Loucy (cell line): ENCODE data around the gene ISM1.

Source experiments
- EZH2phosphoT487 ChIP-seq: fragments of 200-600 bp; IDR thresholded peaks from 2 replicates; pipeline ENCODE4 v1.6.1; 2018; ENCODE audit warnings: antibody characterized with exemption, mild to moderate bottlenecking, moderate library complexity, borderline replicate concordance
- TF ChIP-seq, protein P1 (sequence below): fragments of 200-600 bp; sonication (generic); conservative IDR thresholded peaks from 2 replicates; pipeline ENCODE4 v1.5.1; 2014; ENCODE audit warnings: mild to moderate bottlenecking, antibody characterized with exemption, low read length

DNA sequence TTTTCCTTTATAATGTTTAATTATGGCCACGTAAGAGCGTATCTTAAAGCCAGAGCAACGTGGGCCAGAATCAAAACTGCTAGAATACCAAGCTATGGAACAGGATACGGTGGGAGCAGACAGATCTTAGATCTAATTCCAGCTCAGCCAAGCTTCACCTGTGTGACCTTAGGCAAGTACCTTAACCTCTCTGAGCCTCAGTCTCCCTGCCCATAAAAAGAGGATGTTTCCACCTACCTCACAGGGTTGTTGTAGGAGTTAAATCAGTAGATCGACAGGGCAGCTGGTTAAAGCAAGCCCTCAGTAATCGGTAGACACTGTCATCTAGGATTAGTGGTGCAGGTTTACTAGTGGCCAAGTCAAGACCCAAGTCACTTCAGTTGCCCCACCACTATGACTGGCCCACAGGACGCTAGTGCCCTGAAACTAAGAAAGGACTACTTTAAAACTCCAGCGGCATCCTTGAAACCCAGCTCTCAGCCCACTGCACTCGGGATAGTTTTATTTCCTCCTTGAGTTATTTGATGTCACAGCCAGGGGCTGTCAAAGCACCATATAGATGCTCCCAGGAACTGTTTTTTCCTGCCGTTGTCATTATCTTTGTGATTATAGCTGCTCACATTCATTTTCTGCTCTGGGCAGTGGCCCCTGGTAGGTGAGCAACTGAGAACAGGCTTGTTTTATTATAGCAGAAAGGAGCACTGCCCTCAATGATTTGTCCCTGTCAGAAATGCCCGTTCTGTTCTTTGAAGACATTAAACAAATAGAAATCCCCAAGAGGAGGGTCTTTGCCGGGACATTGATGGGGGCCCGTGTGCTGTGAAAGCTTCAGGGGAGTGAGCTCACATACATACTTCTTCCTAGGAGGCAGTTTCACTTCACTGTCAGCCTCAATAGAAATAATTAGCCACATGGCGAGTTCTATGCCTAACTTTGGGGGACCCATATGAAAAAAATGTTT, 63.1 kb downstream of the ISM1 start:
- TF ChIP-seq, protein P1, sequence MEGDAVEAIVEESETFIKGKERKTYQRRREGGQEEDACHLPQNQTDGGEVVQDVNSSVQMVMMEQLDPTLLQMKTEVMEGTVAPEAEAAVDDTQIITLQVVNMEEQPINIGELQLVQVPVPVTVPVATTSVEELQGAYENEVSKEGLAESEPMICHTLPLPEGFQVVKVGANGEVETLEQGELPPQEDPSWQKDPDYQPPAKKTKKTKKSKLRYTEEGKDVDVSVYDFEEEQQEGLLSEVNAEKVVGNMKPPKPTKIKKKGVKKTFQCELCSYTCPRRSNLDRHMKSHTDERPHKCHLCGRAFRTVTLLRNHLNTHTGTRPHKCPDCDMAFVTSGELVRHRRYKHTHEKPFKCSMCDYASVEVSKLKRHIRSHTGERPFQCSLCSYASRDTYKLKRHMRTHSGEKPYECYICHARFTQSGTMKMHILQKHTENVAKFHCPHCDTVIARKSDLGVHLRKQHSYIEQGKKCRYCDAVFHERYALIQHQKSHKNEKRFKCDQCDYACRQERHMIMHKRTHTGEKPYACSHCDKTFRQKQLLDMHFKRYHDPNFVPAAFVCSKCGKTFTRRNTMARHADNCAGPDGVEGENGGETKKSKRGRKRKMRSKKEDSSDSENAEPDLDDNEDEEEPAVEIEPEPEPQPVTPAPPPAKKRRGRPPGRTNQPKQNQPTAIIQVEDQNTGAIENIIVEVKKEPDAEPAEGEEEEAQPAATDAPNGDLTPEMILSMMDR, result no peak
- no peak for TF ChIP-seq EZH2phosphoT487
